HG02885 (cell line): ENCODE measurements around the gene CLDN17.

Experiments
- ATAC-seq: cut with Tn5 transposase; IDR thresholded peaks from one replicate; pipeline ENCODE4 v1.9.1; 2021; ENCODE audit warnings: mild to moderate bottlenecking; ENCODE audit not compliant: unreplicated experiment, poor library complexity

Gene CLDN17

GRCh38 chr21:30129246-30129645, 37.4 kb downstream of the CLDN17 start:
- ATAC-seq = no peak

GRCh38 chr21:30126576-30126975, 40.0 kb downstream of the CLDN17 start:
- no peak for ATAC-seq

GRCh38 chr21:30117631-30118030, 49.0 kb downstream of the CLDN17 start:
- no peak for ATAC-seq

DNA sequence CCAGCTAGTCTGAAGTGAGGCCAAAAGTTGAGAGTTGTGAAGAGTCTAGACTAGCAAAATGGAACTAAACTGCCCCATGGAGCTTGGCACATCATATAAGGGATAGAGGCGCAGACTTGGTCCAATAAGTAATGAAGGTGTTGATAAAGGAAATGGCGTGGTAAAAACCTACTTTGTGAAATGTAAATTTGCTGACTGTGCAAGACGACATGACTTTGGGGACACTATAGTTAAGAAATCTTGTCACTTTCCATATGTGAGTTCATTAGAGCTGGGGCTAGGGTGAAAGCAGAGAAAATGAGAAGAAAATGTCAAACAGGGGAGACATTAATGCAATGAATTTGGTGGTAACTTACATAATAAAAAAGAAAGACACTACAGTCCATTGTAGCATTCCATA, 50.1 kb downstream of the CLDN17 start:
- ATAC-seq = no peak
